RPMI7951 (cell line): Measurements from ENCODE around the gene PGBD5. TPM values are rescaled to one million over a fixed set of nuclear protein-coding genes. Genes with fewer than 3 reads are reported as not detected.

Experiments
- DNase-seq: peaks from one replicate; pipeline ENCODE4 v3.0.0-alpha.2; 2012; ENCODE audit warnings: low read depth
- total RNA-seq: library from RNA; depleted of rRNA; stranded (reverse); fragments of >200 nt; shearing (Covaris generic); gene quantifications from 2 replicates; pipeline ENCODE4 v1.2.3, GENCODE V29; 2014

The PGBD5 gene
- total RNA-seq, 1 experiment from 2014 or later: under 0.01 TPM

GRCh38 chr1:230322967-230323547, 103.1 kb downstream of the PGBD5 start:
- no peak for DNase-seq

- no peak for DNase-seq
These were observed 103.7 kb downstream of the PGBD5 start for GRCh38 chr1:230322421-230322756.

- no peak for DNase-seq
These were observed 104.3 kb downstream of the PGBD5 start for GRCh38 chr1:230321741-230322420.

DNA sequence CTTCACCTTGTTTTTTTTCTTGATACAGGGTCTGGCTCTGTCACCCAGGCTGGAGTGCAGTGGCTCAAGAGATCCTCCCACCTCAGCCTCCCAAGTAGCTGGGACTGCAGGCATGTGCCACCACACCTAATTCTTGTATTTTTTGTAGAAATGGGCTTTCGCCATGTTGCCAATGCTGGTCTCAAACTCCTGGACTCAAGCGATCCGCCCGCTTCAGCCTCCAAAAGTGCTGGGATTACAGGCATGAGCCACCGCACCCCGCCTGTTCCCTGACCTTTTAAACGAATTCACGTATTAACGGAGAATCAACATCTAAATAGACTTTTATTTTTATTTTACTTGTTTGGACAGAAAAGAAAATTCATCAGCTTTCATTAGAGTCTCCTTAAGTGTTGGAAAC, 104.8 kb downstream of the PGBD5 start:
- DNase-seq: no peak

DNA sequence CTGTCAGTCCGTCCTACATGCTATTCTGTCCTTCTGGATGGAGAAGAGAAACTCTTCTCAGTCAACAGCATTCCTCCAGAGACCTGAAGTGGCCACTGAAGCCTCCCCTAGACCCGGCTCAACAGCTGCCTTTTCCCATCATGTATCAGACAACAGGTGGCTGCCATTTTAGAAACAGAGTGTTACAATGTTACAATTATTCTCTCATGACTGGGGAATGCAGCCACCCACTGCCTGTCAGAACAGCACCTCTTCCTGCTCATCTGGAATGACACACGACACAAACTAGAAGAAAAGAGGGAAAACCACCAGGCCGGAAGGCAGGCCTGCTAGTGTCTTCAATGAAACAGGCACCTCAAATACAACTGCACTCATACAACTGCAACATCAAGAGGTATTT, 105.3 kb downstream of the PGBD5 start:
- DNase-seq: no peak

DNA sequence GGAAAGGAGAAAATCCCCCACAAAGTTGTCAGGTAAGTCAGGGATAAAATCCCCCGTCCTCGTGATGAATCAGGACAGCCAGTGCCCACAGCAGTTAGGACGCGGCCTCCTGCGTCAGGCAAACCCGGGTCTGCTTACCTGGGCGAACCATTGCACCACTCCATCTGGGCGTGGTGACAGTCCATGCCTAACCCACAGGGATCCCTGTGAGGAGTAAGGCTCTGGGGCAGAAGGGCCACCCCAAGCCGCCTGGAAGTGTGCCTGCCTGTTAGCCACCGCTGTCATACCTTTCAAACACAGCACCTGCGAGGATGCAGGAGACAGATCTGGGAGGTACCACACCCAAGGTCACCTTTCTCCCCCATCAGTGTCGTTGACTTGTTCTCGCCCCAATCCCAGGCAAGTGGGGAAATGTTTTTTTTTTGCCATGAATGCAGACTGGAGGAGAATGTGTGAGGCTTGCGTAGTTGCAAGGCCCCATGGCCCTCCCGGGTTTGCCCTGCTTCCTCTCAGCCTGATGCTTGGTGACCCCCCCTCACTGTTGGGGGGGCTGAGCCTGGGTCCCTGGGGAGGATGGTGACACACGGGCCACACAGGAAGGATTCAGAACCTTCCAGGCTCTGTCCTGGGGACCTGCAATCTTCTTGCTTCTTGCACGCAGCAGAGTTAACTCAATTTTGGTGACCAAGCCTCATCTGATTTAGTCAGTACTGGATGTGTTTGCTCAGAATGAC, 107.0 kb downstream of the PGBD5 start:
- DNase-seq: no peak

DNA sequence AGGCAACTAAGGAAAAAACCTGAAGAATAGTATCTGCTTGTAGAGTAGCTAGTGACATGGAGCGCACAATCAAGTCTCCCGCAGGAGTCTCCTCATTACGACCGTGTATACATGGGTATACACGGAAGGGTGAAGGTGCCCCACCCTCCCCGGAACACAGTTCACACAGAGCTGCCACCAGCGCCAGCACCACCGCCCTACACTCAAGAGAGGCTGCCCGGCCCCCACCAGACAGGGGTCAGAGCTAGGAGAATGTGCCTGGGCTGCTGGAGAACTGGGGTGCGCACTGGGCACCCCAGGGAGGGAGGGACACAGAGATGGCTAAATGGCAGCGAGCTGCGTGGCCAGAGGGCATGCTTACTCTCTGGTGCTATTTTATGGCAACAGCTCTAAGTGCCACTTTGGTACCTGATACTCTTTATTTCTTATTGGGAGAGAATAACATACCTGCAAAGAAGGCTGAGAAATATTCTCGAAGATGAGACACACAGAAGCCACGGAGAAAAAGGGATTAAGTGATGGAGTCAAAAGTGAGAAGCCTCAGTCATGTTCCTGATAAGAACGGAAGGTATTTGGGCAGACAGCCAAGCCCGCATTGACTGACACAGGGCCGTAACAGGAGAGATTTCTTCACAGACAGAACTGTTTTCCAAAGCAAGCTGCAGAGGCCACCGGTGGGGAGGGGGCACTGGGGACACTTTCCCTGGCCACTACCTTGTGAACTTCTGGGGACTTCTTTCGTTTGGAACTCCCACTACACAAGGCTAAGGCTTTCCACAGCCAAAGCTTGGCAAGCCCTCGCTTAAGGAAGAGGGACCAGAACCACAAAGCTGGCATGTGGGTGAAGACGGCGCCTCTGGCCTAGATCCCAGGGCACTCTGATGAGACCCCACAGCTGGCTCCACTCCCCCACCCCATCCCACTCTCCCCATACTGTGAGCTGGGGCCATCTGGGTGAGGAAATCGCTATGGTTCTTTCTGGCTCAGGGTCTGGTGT, 108.0 kb downstream of the PGBD5 start:
- no peak for DNase-seq

DNA sequence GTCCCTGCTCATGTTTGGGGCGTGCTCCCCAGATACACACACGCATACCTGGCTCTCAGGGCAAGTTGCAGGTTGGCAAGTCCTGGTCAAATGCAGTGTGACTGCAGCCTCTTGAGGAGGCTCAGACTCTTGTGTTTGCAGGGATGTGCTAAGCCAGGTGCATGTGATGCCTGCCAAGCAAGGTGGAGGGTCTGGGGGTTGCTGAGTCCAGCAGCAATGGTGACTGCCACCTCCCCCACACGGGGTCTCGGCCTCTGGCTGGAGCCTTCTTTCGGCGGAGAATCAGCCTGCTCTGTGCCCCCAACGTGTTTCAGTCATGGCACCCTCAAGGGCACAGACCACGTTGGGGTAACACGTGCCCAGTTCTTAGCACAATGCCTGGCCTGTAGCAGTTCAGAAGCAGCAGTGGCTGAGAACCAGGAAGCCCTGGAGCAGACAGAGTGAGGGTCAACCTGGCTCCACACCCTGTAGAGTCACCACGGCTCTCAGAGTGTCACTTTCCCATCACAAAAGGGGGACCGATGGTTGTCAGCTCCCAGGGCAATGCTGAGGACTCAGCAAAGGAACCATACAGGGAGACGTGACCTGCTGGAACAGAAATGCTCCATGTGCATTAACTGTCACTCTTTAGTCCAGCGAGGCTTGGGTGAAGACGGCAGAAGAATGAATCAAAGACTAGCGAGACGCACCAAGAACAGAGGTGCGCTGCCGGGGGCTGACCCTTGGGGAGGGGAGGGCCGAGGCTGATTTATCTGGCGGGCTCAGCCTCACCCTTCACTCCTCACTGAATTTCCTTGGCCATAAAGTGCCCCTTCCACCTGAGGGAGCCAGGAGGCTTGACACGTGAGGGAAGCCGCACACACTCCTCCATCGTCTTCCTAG, 109.0 kb downstream of the PGBD5 start:
- no peak for DNase-seq

GRCh38 chr1:230315099-230315498, 111.0 kb downstream of the PGBD5 start:
- DNase-seq: no peak

GRCh38 chr1:230314142-230314470, 112.0 kb downstream of the PGBD5 start:
- DNase-seq: no peak

DNA sequence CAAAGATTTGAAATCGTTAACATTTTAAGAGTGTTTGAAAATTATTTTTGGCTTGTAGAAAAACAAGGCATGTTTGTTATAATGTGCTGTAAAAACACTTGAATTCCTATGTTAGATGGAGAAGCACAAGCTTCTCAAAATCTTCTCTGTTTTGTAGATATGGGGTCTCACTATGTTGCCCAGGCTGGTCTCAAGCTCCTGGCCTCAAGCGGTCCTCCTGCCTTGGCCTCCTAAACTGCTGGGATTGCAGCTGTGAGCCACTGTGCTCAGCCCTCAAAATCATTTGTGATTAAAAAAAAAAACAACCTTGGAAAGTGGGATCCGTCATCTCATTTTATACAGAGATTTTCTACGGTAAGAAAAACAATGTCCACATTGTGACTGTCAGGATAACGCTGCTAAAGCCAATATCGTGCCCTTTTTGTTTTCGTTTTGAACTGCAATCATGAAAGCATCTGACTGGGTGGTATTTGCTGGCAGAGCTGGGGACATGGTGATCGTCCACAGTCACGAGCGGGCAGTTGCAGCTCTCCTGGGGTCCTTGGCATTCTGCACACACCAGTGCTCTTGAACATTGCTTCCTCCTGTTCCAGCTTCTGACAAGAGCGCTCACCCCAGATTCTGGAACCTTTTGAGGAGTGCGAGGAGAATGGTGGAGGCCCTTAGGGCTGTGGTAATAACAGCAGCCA, 112.5 kb downstream of the PGBD5 start:
- no peak for DNase-seq

DNA sequence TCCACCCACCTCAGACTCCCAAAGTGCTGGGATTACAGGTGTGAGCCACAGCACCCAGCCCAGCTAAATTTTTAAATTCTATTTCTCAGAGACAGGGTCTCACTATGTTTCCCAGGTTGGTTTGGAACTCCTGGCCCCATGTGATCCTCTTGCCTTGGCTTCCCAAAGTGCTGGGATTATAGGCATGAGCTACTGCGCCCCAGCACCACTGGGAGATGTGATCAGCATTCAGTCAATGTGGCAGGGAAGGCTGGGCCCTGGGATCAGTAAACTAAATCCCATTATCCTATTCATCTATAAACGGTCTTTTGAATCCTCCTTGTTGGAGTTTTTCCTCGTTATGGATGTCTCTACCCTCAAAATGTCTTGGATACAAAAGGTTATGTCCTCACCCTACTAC, 113.5 kb downstream of the PGBD5 start:
- no peak for DNase-seq

DNA sequence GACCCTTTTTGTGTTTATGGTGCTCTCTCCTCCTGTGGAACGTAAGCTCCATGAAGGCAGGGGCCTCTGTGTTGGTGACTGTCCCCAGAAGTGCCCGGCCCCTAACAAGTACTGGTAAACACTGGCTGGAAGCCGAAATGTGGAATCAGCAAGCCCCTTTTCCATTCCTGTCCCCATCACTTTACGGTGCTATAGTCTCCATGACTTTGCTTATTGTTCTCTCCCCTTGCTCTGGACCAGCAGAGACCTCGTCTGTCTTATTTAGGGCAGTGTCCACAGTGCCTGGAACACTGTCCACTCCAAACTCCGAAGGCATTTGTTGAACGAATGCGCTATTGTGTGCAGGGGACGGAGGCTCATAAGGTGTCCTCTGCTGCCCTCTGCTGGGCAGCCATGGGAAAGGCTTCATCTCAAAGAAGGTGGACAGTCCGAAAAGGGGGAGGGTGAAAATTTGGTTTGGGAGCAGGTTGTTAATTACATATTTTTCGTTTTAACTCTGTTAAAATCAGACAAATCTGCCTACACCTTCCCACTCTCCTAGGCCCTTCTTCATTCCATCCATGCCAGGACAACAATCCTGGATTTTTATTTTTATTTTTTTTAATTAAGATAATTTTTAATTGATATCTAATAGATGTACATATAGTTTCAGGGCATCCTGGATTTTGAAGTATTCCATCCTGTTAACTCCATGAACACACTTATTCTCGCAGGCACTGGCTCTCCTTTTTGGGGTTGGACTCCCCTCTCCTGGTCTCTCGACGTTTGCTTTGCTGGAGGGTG, 115.6 kb downstream of the PGBD5 start:
- DNase-seq: peak; percentile 71

- DNase-seq: no peak
These were observed 116.4 kb downstream of the PGBD5 start for GRCh38 chr1:230309646-230310177.

DNA sequence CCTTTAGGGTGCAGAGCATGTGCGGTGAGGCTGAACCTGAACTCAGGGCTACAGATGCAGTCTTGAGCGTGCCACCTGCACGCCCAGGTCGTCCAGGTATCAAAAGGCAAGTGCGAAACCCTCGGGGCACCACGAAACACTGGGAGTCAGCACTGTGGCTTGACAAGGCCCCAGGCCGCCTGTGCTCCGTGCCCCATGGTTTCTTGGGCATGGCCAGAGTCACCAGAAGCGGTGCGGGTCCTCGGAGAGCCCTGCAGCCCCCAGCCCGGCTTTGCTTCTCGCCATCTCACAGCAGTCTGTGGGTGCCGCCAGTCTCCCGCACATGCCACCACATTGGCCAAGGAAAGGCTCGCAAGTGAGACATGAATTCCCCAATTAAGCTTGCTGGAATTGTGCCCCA, 117.3 kb downstream of the PGBD5 start:
- no peak for DNase-seq

- peak; percentile 93 for DNase-seq
These were observed 118.1 kb downstream of the PGBD5 start for GRCh38 chr1:230308039-230308438.

- DNase-seq: no peak
These were observed 118.9 kb downstream of the PGBD5 start for GRCh38 chr1:230307213-230307612.

DNA sequence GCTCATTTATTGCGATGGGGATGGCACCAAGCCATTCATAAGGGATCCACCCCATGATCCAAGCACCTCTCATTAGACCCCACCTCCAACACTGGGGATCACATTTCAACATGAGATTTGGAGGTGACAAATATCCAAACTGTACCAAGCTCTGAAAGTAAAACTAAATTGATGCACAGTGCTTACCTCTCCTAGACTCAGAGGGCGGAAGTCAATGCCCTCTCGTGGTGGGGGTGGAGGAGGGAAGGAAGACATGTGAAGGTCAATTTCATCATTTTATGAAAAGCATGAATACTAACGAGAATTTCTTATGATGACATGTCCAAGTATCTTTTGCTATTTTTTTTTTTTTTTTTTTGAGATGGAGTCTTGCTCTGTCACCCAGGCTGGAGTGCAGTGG, 120.0 kb downstream of the PGBD5 start:
- DNase-seq: no peak

GRCh38 chr1:230303822-230304221, 122.3 kb downstream of the PGBD5 start:
- peak; percentile 83 for DNase-seq
